K562 (cell line): ENCODE results near the gene RAB9B.

ENCODE experiments used
- CCNT2 ChIP-seq: IDR thresholded peaks from 2 replicates; pipeline ENCODE4 v1.6.1; 2011; ENCODE audit warnings: borderline replicate concordance, low read depth, mild to moderate bottlenecking, moderate library complexity, mixed read lengths, low read length; ENCODE audit not compliant: insufficient read length; ENCODE audit errors: extremely low read depth
- HDAC1 ChIP-seq, 2 experiments: fragments of 450-650 bp; IDR thresholded peaks; 2 replicates each; pipeline ENCODE4 v1.6.1; 2016 to 2017; ENCODE audit warnings: inconsistent platforms in 1 of 2, mild to moderate bottlenecking in 1 of 2, moderate library complexity in 1 of 2
- JUN ChIP-seq, 2 experiments: sonication (generic) in 1 of 2; formaldehyde crosslinking in 1 of 2; IDR thresholded peaks; 2 replicates each; pipeline versions ENCODE4 v1.6.1 to v1.8.0; 2012 to 2022; ENCODE audit warnings: borderline replicate concordance in 2 of 2, mild to moderate bottlenecking in 2 of 2, improper control_type of control experiment in 1 of 2, low read depth in 1 of 2, low read length in 1 of 2, missing genetic modification reagents in 1 of 2
- MXD1 ChIP-seq: fragments of 250-450 bp; sonication (Bioruptor Pico); IDR thresholded peaks from 2 replicates; pipeline ENCODE4 v1.8.0; 2021; ENCODE audit warnings: borderline replicate concordance, mild to moderate bottlenecking, moderate library complexity; ENCODE audit not compliant: poor library complexity, severe bottlenecking
- NONO ChIP-seq, 2 experiments: fragments of 200-400 bp in 1 of 2; fragments of 450-650 bp in 1 of 2; formaldehyde crosslinking in 1 of 2; IDR thresholded peaks; 2 replicates each; pipeline ENCODE4 v1.6.1; 2017; ENCODE audit warnings: low read depth in 2 of 2, mild to moderate bottlenecking in 2 of 2, moderate library complexity in 2 of 2, low read length in 1 of 2
- TAF15 ChIP-seq: fragments of 200-400 bp; formaldehyde crosslinking; IDR thresholded peaks from 2 replicates; pipeline ENCODE4 v1.6.1; 2017; ENCODE audit warnings: mild to moderate bottlenecking, low read depth, low read length, moderate library complexity
- ZNF583 ChIP-seq: fragments of 250-450 bp; sonication (Bioruptor Pico); IDR thresholded peaks from 2 replicates; pipeline ENCODE4 v1.4.0; 2020
- TF ChIP-seq, protein P1 (sequence below): sonication (generic); formaldehyde crosslinking; IDR thresholded peaks from 2 replicates; pipeline ENCODE4 v1.8.1; 2022; ENCODE audit warnings: missing genetic modification reagents
- TF ChIP-seq, protein P2 (sequence below), 2 experiments: fragments of 450-650 bp in 1 of 2; IDR thresholded peaks; 2 replicates each; pipeline ENCODE4 v1.6.1; 2011 to 2017; ENCODE audit warnings: low read depth in 2 of 2, antibody characterized with exemption in 1 of 2, borderline replicate concordance in 1 of 2, low read length in 1 of 2, mild to moderate bottlenecking in 1 of 2, mixed read lengths in 1 of 2; ENCODE audit not compliant: control insufficient read depth in 1 of 2

- TF ChIP-seq, protein P1, sequence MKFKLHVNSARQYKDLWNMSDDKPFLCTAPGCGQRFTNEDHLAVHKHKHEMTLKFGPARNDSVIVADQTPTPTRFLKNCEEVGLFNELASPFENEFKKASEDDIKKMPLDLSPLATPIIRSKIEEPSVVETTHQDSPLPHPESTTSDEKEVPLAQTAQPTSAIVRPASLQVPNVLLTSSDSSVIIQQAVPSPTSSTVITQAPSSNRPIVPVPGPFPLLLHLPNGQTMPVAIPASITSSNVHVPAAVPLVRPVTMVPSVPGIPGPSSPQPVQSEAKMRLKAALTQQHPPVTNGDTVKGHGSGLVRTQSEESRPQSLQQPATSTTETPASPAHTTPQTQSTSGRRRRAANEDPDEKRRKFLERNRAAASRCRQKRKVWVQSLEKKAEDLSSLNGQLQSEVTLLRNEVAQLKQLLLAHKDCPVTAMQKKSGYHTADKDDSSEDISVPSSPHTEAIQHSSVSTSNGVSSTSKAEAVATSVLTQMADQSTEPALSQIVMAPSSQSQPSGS (CRISPR knock-in tag): no peak
- TF ChIP-seq ZNF583 (no peak), TAF15 (no peak), NONO (IDR thresholded peaks at IDR 0.05; ENCODE audit: low read depth in 2 of 2, low read length in 1 of 2) (no peak), MXD1 (CRISPR knock-in tag) (no peak), HDAC1 (IDR thresholded peaks at IDR 0.05) (no peak), JUN (IDR thresholded peaks at IDR 0.05; ENCODE audit: borderline replicate concordance, low read depth, low read length) (no peak), JUN (CRISPR knock-in tag; IDR thresholded peaks at IDR 0.05; ENCODE audit: borderline replicate concordance) (no peak), CCNT2 (no peak)
- TF ChIP-seq, protein P2, sequence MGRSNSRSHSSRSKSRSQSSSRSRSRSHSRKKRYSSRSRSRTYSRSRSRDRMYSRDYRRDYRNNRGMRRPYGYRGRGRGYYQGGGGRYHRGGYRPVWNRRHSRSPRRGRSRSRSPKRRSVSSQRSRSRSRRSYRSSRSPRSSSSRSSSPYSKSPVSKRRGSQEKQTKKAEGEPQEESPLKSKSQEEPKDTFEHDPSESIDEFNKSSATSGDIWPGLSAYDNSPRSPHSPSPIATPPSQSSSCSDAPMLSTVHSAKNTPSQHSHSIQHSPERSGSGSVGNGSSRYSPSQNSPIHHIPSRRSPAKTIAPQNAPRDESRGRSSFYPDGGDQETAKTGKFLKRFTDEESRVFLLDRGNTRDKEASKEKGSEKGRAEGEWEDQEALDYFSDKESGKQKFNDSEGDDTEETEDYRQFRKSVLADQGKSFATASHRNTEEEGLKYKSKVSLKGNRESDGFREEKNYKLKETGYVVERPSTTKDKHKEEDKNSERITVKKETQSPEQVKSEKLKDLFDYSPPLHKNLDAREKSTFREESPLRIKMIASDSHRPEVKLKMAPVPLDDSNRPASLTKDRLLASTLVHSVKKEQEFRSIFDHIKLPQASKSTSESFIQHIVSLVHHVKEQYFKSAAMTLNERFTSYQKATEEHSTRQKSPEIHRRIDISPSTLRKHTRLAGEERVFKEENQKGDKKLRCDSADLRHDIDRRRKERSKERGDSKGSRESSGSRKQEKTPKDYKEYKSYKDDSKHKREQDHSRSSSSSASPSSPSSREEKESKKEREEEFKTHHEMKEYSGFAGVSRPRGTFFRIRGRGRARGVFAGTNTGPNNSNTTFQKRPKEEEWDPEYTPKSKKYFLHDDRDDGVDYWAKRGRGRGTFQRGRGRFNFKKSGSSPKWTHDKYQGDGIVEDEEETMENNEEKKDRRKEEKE (IDR thresholded peaks at IDR 0.05; ENCODE audit: borderline replicate concordance in 1 of 2, control insufficient read depth in 1 of 2, low read depth in 2 of 2, low read length in 1 of 2): no peak
These were observed 50.4 kb downstream of the RAB9B start for GRCh38 chrX:103781706-103782105.
